Activated CD8-positive, alpha-beta T cell treated with anti-CD3 and anti-CD28 coated beads, Interleukin-2, amount 10 ng/mL, durations not matched to agents 7 days and 5 days (primary cell): ENCODE results near the gene RBFOX2. TPM values are rescaled to one million over a fixed set of nuclear protein-coding genes. Genes with fewer than 3 reads are reported as not detected.

Experiments used
- ATAC-seq: fragments of 150-1000 bp; cut with Tn5 transposase; one replicate; pipeline ENCODE4 v1.10.0; 2021; ENCODE audit warnings: moderate library complexity
- CTCF ChIA-PET: fragments of 350-600 bp; sonication (Branson Sonifier 250); formaldehyde crosslinking; loops from one replicate; lab custom pipeline; 2021; ENCODE audit warnings: antibody characterized with exemption; lab: Charles Lee
- POLR2A ChIA-PET: fragments of 350-600 bp; sonication (Branson Sonifier 250); formaldehyde crosslinking; loops from one replicate; lab custom pipeline; 2021; ENCODE audit warnings: antibody characterized with exemption; lab: Charles Lee
- DNase-seq: peaks from one replicate; pipeline ENCODE4 v3.0.0-alpha.2; 2020
- H3K27ac Mint-ChIP-seq: one replicate; pipeline ENCODE4 v1.8.0; 2021; ENCODE audit warnings: mild to moderate bottlenecking, mixed read lengths
- H3K27me3 Mint-ChIP-seq: one replicate; pipeline ENCODE4 v1.8.0; 2021; ENCODE audit warnings: low read depth, mixed read lengths
- H3K36me3 Mint-ChIP-seq: one replicate; pipeline ENCODE4 v1.8.0; 2021; ENCODE audit warnings: low read depth, mixed read lengths
- H3K4me1 Mint-ChIP-seq: one replicate; pipeline ENCODE4 v1.8.0; 2021; ENCODE audit warnings: low read depth, mixed read lengths
- H3K4me3 Mint-ChIP-seq: one replicate; pipeline ENCODE4 v1.8.0; 2021; ENCODE audit warnings: mild to moderate bottlenecking, mixed read lengths
- H3K9me3 Mint-ChIP-seq: one replicate; pipeline ENCODE4 v1.8.0; 2022; ENCODE audit warnings: mixed read lengths; ENCODE audit not compliant: insufficient read depth
- total RNA-seq, 2 experiments: library from RNA; stranded (reverse); gene quantifications; one replicate each; pipeline ENCODE4 v1.2.3, GENCODE V29; 2021

RBFOX2 gene
- total RNA-seq, 2 experiments from 2014 or later = 0.03 to 0.37 TPM

GRCh38 chr22:35910926-35911325 lies 117.7 kb downstream of the RBFOX2 start:
- Mint-ChIP-seq H3K27me3 (peaks cover 11% of the 10 kb centered on the region), H3K4me3 (no peak overlapping the region), H3K9me3 (no peaks in the 10 kb centered on the region), H3K27ac (no peak overlapping the region), H3K4me1 (peaks cover 11% of the 10 kb centered on the region), H3K36me3 (no peaks in the 10 kb centered on the region)
- DNase-seq (no peak), ATAC-seq (no peak)
- CTCF ChIA-PET = no interaction called here
- POLR2A ChIA-PET = no interaction called here

- POLR2A ChIA-PET = no interaction called here
- DNase-seq = no peak
- peaks cover 6% of the 10 kb centered on the region for H3K4me1 Mint-ChIP-seq
- H3K27me3 Mint-ChIP-seq = peaks cover 13% of the 10 kb centered on the region
- no peaks in the 10 kb centered on the region for H3K9me3 Mint-ChIP-seq
- H3K36me3 Mint-ChIP-seq = no peaks in the 10 kb centered on the region
- no peak overlapping the region for H3K4me3 Mint-ChIP-seq
- CTCF ChIA-PET = no interaction called here
- H3K27ac Mint-ChIP-seq = no peak overlapping the region
- ATAC-seq = no peak
These were observed 118.4 kb downstream of the RBFOX2 start for GRCh38 chr22:35910003-35910769.

DNA sequence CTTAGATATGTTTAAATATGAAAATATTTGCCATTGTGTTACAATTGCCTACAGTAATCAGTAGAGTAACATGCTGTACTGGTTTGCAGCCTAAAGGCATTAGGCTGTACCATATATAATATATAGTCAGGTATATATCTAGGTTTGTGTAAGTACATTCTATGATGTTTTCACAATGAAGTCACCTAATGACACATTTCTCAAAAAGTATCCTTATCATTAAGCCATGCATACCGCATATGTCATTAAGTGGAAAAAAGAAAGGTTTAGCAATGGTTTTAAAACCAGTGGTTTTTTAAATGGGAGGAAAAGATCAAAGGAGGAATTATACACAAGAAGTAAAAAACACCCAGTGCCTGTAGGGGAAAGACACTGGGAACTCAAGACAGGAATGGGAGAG lies 122.7 kb downstream of the RBFOX2 start:
- H3K27ac Mint-ChIP-seq = no peak overlapping the region
- POLR2A ChIA-PET = no interaction called here
- H3K4me3 Mint-ChIP-seq = no peak overlapping the region
- no peak for DNase-seq
- H3K27me3 Mint-ChIP-seq = peaks cover 16% of the 10 kb centered on the region
- no peaks in the 10 kb centered on the region for H3K36me3 Mint-ChIP-seq
- ATAC-seq = no peak
- H3K9me3 Mint-ChIP-seq = no peaks in the 10 kb centered on the region
- H3K4me1 Mint-ChIP-seq = peaks cover 5% of the 10 kb centered on the region
- CTCF ChIA-PET = no interaction called here

DNA sequence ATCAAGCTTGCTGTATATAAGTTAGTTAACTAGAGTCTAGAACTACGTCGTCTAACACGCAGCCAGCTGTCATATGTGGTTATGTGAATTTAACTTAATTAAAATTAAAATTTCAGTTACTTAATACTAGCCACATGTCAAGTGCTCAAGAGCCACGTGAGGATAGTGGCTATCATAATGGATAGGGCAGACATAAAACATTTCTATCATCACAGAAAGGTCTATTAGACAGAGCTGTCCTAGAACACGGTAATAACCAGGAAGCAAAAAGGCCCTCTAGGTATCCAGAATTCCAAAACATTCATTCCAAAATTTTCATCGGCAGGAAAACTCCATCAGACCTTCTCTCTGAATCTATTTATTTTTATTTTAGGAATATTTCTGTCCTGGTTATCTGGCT lies 123.9 kb downstream of the RBFOX2 start:
- H3K9me3 Mint-ChIP-seq = no peaks in the 10 kb centered on the region
- peaks cover 11% of the 10 kb centered on the region for H3K4me1 Mint-ChIP-seq
- peaks cover 16% of the 10 kb centered on the region for H3K27me3 Mint-ChIP-seq
- no peaks in the 10 kb centered on the region for H3K36me3 Mint-ChIP-seq
- no peak overlapping the region for H3K27ac Mint-ChIP-seq
- no peak overlapping the region for H3K4me3 Mint-ChIP-seq
- CTCF ChIA-PET = no interaction called here
- DNase-seq (no peak), ATAC-seq (no peak)
- POLR2A ChIA-PET = no interaction called here

DNA sequence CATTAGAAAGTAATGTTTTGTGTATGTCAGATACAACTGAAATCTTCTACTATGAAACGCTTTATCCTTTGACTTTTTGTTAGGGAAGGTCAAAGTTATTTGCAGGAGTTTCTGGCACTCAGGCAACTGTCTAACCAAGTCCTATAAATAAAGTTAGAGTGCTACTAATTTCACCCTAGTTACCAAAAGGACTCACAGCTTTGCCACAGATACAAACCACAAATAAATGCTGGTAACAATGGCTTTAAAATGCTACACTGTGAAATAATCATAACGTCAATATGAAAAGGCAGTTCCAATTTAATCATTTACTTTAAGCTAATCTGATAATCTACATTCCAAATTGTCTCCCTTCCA lies 124.3 kb downstream of the RBFOX2 start:
- Mint-ChIP-seq H3K4me1 (peaks cover 11% of the 10 kb centered on the region), H3K27me3 (peaks cover 16% of the 10 kb centered on the region), H3K36me3 (no peaks in the 10 kb centered on the region), H3K27ac (no peak overlapping the region), H3K4me3 (no peak overlapping the region), H3K9me3 (no peaks in the 10 kb centered on the region)
- POLR2A ChIA-PET = no interaction called here
- CTCF ChIA-PET = no interaction called here
- ATAC-seq (no peak), DNase-seq (no peak)

- ChIA-PET POLR2A (no interaction called here), CTCF (no interaction called here)
- DNase-seq = no peak
- H3K36me3 Mint-ChIP-seq = no peaks in the 10 kb centered on the region
- peaks cover 11% of the 10 kb centered on the region for H3K4me1 Mint-ChIP-seq
- peaks cover 16% of the 10 kb centered on the region for H3K27me3 Mint-ChIP-seq
- H3K4me3 Mint-ChIP-seq = no peak overlapping the region
- H3K9me3 Mint-ChIP-seq = no peaks in the 10 kb centered on the region
- H3K27ac Mint-ChIP-seq = no peak overlapping the region
- no peak for ATAC-seq
These were observed 124.9 kb downstream of the RBFOX2 start for GRCh38 chr22:35903571-35904335.

DNA sequence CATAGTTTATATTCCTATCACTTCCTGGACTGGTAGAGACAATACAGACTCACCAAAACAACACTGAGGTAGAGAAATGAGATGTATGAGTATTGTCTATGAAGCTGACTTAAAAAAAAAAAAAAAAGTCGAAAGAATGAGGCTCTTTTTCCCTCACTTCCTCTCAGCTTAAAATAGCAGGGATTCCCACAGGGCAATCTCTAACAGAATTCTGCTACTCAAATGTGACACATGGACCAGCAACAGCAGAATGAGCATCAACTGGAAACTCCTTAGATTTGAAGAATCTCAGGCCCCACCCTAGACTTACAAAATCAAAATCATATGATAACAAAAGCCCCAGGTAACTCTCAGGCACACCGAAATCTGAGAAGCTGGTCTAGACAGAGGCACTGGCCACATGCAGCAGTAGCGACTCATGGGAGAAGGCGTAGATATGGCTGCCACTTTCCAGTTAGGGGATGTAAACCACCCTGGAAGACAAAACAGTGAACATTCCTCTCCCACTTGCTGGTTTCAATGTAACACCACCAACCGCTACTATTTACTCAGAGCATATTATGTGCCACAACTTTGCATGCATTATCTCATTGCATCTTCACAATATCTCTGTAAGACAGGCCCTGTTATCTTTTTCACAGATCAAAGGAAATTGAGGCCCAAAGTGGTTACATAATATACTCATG lies 128.0 kb downstream of the RBFOX2 start:
- DNase-seq (no peak), ATAC-seq (no peak)
- H3K27ac Mint-ChIP-seq = no peak overlapping the region
- H3K4me1 Mint-ChIP-seq = peaks cover 11% of the 10 kb centered on the region
- CTCF ChIA-PET = interaction anchor here (1.2 kb wide), 2 partner anchors 22 to 274 kb away, joined by 3 to 4 read pairs; no protein-coding TSS in a partner anchor
- H3K4me3 Mint-ChIP-seq = no peak overlapping the region
- H3K36me3 Mint-ChIP-seq = no peaks in the 10 kb centered on the region
- POLR2A ChIA-PET = no interaction called here
- peaks cover 14% of the 10 kb centered on the region for H3K27me3 Mint-ChIP-seq
- no peaks in the 10 kb centered on the region for H3K9me3 Mint-ChIP-seq

DNA sequence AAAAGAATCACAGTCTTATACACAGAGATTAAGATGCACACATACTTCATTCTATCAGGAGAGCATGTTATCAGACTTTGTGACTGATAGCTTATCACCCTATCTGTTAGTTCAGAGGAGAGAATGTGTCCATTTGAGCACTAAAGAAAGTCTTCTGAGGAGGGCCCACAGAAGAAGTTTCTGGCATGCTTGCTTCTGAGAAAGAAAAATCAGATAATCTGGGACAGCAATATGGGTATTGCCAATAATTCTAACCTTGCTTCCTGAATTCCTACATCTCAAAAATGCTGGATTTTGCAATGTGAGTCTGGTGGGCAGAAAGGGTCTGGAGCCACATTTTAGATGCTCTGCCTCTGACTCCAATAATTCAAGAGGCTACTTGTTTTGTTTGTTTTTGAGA lies 128.9 kb downstream of the RBFOX2 start:
- DNase-seq = no peak
- Mint-ChIP-seq H3K36me3 (no peaks in the 10 kb centered on the region), H3K27me3 (peaks cover 14% of the 10 kb centered on the region), H3K4me3 (no peak overlapping the region), H3K4me1 (peaks cover 11% of the 10 kb centered on the region), H3K27ac (no peak overlapping the region), H3K9me3 (no peaks in the 10 kb centered on the region)
- CTCF ChIA-PET = interaction anchor here (1.4 kb wide), 1 partner anchor 166 kb away, joined by 5 read pairs; no protein-coding TSS in a partner anchor
- POLR2A ChIA-PET = no interaction called here
- ATAC-seq = no peak

- ATAC-seq = no peak
- Mint-ChIP-seq H3K27ac (no peak overlapping the region), H3K36me3 (no peaks in the 10 kb centered on the region), H3K4me3 (no peak overlapping the region), H3K4me1 (peaks cover 9% of the 10 kb centered on the region), H3K27me3 (peaks cover 12% of the 10 kb centered on the region), H3K9me3 (no peaks in the 10 kb centered on the region)
- CTCF ChIA-PET = no interaction called here
- no peak for DNase-seq
- POLR2A ChIA-PET = no interaction called here
These were observed 132.4 kb downstream of the RBFOX2 start for GRCh38 chr22:35896111-35896705.

DNA sequence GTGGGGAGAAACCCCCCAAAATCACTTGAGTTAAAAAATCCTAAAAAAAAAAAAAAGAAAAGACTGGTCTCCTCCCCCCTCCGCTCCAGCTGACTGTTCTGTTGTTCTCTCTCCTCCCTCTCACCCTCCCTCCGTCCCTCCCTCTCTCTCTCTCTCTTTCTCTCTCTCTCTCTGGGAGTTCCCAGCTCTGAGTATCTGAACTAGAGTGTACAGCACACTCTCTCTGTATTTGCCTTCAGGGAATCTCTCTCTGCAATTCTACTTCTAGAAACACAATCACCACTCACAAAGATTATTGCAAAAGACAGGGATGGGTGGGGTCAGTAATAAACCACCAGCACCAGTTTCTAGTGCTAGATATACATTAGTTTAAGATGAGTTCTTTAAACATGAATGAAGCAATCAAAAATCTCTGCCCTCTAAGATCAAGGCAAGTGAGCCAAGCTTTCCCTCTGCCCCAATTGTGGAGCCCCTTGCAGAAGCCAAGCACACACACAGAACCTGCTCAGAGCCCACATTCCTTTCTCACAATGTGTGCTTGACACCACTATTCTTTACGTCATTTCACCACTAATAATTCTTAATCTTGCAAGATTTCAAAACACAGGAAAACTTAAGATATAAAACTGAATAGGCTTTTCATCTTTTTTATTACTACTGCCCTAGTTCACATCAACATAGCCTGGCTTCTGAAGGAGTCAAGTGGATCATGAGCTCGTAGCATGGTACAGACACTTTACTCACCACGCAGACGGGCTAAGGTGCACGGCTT lies 133.5 kb downstream of the RBFOX2 start:
- no peak for DNase-seq
- ATAC-seq = no peak
- H3K27ac Mint-ChIP-seq = no peak overlapping the region
- H3K4me3 Mint-ChIP-seq = no peak overlapping the region
- peaks cover 12% of the 10 kb centered on the region for H3K27me3 Mint-ChIP-seq
- H3K4me1 Mint-ChIP-seq = no peaks in the 10 kb centered on the region
- CTCF ChIA-PET = no interaction called here
- no peaks in the 10 kb centered on the region for H3K9me3 Mint-ChIP-seq
- no peaks in the 10 kb centered on the region for H3K36me3 Mint-ChIP-seq
- POLR2A ChIA-PET = no interaction called here

DNA sequence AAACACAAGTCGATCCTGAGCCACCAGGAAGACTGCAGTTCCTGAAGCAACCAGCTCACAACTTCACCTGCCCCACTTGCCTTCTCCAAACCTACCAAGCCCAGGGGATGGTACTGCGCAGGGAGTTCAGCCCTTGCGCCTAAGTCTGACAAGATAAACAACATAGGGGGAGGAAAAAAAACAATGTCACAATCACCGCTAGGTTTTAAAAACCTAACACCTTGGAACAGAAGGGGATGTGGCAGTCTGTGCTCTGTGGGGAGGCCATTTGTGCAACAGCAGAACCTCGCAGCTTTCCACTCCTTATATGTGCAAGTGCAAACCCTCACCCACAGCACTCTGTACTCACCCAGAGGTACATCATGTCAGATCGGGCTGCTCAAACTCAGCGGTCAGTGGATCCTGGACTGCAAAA lies 134.2 kb downstream of the RBFOX2 start:
- H3K27me3 Mint-ChIP-seq = peaks cover 12% of the 10 kb centered on the region
- ChIA-PET CTCF (no interaction called here), POLR2A (interaction anchor here (0.6 kb wide), 1 partner anchor 106 kb away, joined by 3 read pairs; no protein-coding TSS in a partner anchor)
- H3K4me1 Mint-ChIP-seq = no peaks in the 10 kb centered on the region
- no peak overlapping the region for H3K4me3 Mint-ChIP-seq
- H3K27ac Mint-ChIP-seq = no peak overlapping the region
- ATAC-seq (no peak), DNase-seq (no peak)
- H3K36me3 Mint-ChIP-seq = no peaks in the 10 kb centered on the region
- no peaks in the 10 kb centered on the region for H3K9me3 Mint-ChIP-seq
